NT2/D1 (cell line): ENCODE data around the gene RADX.

Source experiments
- DNase-seq: peaks from one replicate; pipeline ENCODE4 v3.0.0-alpha.2; 2011; ENCODE audit warnings: low read depth, low spot score
- H3K27me3 ChIP-seq: 2 replicates; pipeline ENCODE4 v1.6.0; 2011; ENCODE audit warnings: mild to moderate bottlenecking; ENCODE audit not compliant: insufficient read length, insufficient read depth
- H3K36me3 ChIP-seq: 2 replicates; pipeline ENCODE4 v1.6.1; 2011; ENCODE audit warnings: mild to moderate bottlenecking, low read length, mixed read lengths; ENCODE audit not compliant: insufficient read depth, insufficient read length
- H3K4me1 ChIP-seq: 2 replicates; pipeline ENCODE4 v1.5.1; 2011; ENCODE audit not compliant: insufficient read depth, insufficient read length
- H3K4me3 ChIP-seq: 2 replicates; pipeline ENCODE4 v1.5.1; 2011; ENCODE audit warnings: low read depth; ENCODE audit not compliant: insufficient read length
- H3K9ac ChIP-seq: 2 replicates; pipeline ENCODE4 v1.6.0; 2011; ENCODE audit warnings: low read depth; ENCODE audit not compliant: insufficient read length
- H3K9me3 ChIP-seq: 2 replicates; pipeline ENCODE4 v1.5.1; 2011; ENCODE audit warnings: mild to moderate bottlenecking, low read length; ENCODE audit not compliant: insufficient read depth
- SUZ12 ChIP-seq: IDR thresholded peaks from 2 replicates; pipeline ENCODE4 v1.6.1; 2011; ENCODE audit not compliant: insufficient read length, insufficient read depth; ENCODE audit errors: extremely low read depth
- YY1 ChIP-seq: IDR thresholded peaks from 2 replicates; pipeline ENCODE4 v1.6.1; 2011; ENCODE audit not compliant: insufficient read length, insufficient read depth
- ZNF274 ChIP-seq: IDR thresholded peaks from 2 replicates; pipeline ENCODE4 v1.6.1; 2011; ENCODE audit warnings: mild to moderate bottlenecking, low read depth, low read length

Gene RADX

GRCh38 chrX:106611679-106612392 is at the start of gene RADX:
Gene RADX (plus strand): TSS chrX:106611978. CDS start chrX:106612081, 103 bp downstream.
- DNase-seq = peak; percentile 83
- no peaks in the 10 kb centered on the region for H3K36me3 ChIP-seq
- H3K4me3 ChIP-seq = peak within 1 kb of the TSS; percentile 79
- no peaks in the 10 kb centered on the region for H3K9me3 ChIP-seq
- peak within 1 kb of the TSS; percentile 72 for H3K9ac ChIP-seq
- TF ChIP-seq YY1 = no peak
- TF ChIP-seq SUZ12 = no peak
- TF ChIP-seq ZNF274 = no peak
- no peaks in the 10 kb centered on the region for H3K4me1 ChIP-seq
- H3K27me3 ChIP-seq = peaks cover 5% of the 10 kb centered on the region

GRCh38 chrX:106564986-106565385 is 46.8 kb upstream of the RADX start:
- no peak for TF ChIP-seq SUZ12
- no peak for TF ChIP-seq YY1
- TF ChIP-seq ZNF274 = no peak
- no peaks in the 10 kb centered on the region for H3K4me1 ChIP-seq
- H3K27me3 ChIP-seq = no peaks in the 10 kb centered on the region
- H3K9ac ChIP-seq = no peak overlapping the region
- no peaks in the 10 kb centered on the region for H3K9me3 ChIP-seq
- no peaks in the 10 kb centered on the region for H3K36me3 ChIP-seq
- H3K4me3 ChIP-seq = no peak overlapping the region
- DNase-seq = no peak

GRCh38 chrX:106566362-106566761 is 45.4 kb upstream of the RADX start:
- Histone ChIP-seq H3K27me3 (no peaks in the 10 kb centered on the region), H3K36me3 (no peaks in the 10 kb centered on the region), H3K9me3 (no peaks in the 10 kb centered on the region), H3K4me1 (no peaks in the 10 kb centered on the region), H3K4me3 (no peak overlapping the region), H3K9ac (no peak overlapping the region)
- TF ChIP-seq YY1 (no peak), SUZ12 (no peak)
- DNase-seq = no peak

DNA sequence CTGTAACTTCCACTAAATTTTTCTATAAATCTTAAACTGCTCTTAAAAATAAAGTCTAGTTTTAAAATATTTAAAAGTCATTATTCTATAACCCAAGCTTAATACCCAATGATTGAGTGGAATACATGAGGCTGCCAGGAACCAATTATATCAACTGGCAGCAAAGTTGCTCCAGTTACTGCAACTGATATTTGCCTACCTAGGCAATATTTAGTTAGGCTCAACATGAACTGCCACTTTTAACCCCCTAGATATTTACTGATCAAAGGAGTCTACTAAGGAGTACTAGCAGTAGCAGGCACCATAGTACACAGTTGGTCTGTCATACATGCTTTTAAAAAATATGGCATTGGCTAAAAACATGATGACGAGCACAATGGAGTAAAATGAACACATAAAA is 29.9 kb upstream of the RADX start:
- Histone ChIP-seq H3K9ac (no peak overlapping the region), H3K27me3 (no peaks in the 10 kb centered on the region), H3K4me3 (no peak overlapping the region), H3K9me3 (peaks cover 10% of the 10 kb centered on the region; the same call in 1 of the 2 replicates), H3K36me3 (no peaks in the 10 kb centered on the region), H3K4me1 (no peaks in the 10 kb centered on the region)
- DNase-seq = no peak
- TF ChIP-seq ZNF274 (no peak), YY1 (no peak), SUZ12 (no peak)

DNA sequence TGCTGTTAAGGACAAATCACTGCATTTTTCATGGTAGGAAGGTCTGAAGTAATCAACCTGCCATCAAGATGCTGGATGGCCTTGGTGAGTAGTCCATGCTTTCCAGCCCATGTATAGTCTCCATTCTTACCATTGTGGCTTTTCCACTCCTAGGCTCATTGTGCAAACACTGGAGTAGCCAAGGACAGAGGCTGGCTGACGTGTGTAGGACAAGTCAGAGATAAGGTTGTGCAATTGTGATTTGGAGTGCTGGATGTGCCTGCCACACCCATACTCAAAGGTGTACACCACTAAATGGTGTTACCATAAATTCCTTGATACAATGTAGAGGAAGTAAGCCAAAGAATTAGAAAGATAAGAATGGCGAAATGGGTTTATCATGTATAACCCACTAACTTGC is 26.3 kb upstream of the RADX start:
- no peak overlapping the region for H3K9ac ChIP-seq
- TF ChIP-seq YY1 = no peak
- no peak for TF ChIP-seq ZNF274
- TF ChIP-seq SUZ12 = no peak
- H3K9me3 ChIP-seq = no peaks in the 10 kb centered on the region
- no peak overlapping the region for H3K4me3 ChIP-seq
- H3K27me3 ChIP-seq = no peaks in the 10 kb centered on the region
- no peak for DNase-seq
- no peaks in the 10 kb centered on the region for H3K4me1 ChIP-seq
- H3K36me3 ChIP-seq = no peaks in the 10 kb centered on the region

DNA sequence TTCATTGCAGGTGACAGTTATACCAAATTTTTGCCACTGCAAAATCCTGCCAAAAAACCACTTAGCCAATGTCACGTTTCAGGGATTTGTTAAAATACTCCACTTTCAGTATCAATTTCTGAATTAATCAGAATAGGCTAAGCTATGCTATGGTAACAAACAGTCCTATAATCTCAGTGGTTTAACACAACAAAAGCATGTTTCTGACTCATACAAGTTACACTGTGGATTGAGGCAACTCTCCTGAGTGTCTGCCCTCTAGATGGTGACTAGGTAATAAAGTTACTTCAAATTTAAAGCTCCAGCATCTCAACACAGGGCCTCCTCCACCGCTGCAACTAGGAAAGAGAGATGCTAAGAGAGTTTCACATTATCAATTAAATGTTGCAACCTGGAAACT is 23.0 kb upstream of the RADX start:
- no peaks in the 10 kb centered on the region for H3K9me3 ChIP-seq
- H3K27me3 ChIP-seq = no peaks in the 10 kb centered on the region
- no peak for DNase-seq
- no peak for TF ChIP-seq YY1
- no peak for TF ChIP-seq ZNF274
- no peak for TF ChIP-seq SUZ12
- H3K4me3 ChIP-seq = no peak overlapping the region
- no peak overlapping the region for H3K9ac ChIP-seq
- no peaks in the 10 kb centered on the region for H3K4me1 ChIP-seq
- H3K36me3 ChIP-seq = no peaks in the 10 kb centered on the region

GRCh38 chrX:106599411-106599810 is 12.4 kb upstream of the RADX start:
- H3K9me3 ChIP-seq = no peaks in the 10 kb centered on the region
- no peaks in the 10 kb centered on the region for H3K27me3 ChIP-seq
- H3K9ac ChIP-seq = no peak overlapping the region
- H3K36me3 ChIP-seq = no peaks in the 10 kb centered on the region
- no peaks in the 10 kb centered on the region for H3K4me1 ChIP-seq
- TF ChIP-seq YY1 = no peak
- TF ChIP-seq ZNF274 = no peak
- no peak for TF ChIP-seq SUZ12
- no peak for DNase-seq
- H3K4me3 ChIP-seq = no peak overlapping the region

GRCh38 chrX:106606571-106606970 is 5.2 kb upstream of the RADX start:
- no peaks in the 10 kb centered on the region for H3K9me3 ChIP-seq
- no peaks in the 10 kb centered on the region for H3K36me3 ChIP-seq
- H3K4me1 ChIP-seq = no peaks in the 10 kb centered on the region
- H3K4me3 ChIP-seq = no peak overlapping the region
- TF ChIP-seq ZNF274 = no peak
- no peak for TF ChIP-seq SUZ12
- TF ChIP-seq YY1 = no peak
- DNase-seq = no peak
- no peaks in the 10 kb centered on the region for H3K27me3 ChIP-seq
- no peak overlapping the region for H3K9ac ChIP-seq
